NCI-H774 (cell line): ENCODE data around the gene ABTB2.

ENCODE experiments used
- DNase-seq: peaks from one replicate; lab custom pipeline; 2025; lab: John Stamatoyannopoulos, UW

The ABTB2 gene

DNA sequence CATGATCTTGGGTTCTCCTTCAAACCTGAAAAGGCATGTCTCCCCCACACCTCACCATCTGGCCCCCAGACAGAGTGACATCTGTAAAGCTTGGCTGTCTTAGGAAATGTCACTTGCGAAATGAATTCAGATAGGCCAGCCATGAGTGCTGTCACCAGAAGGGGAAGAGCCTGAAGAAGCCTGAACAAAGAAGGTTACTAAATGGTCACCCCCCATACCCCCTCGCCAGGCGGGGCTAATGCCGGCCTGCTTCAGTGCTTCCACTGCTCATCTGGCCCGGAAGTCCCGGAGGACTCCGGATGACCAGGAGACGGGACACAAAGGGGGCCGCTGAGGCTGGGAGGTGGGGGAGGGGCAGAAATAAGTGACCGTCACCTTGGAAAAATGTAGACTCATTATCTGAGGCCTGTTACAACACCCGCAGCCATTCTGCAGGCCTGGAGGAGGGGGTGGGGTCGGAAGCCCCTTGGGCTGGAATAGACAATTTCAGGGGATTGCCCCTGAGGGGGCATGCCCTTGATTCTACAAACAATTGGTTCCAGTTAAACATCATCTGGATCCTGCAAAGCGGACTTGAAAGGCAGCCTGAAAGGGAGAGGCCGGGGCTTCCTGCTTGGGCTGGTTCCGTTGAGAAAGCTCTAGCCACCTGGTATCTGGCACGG is 209.2 kb downstream of the ABTB2 start:
- DNase-seq: no peak

DNA sequence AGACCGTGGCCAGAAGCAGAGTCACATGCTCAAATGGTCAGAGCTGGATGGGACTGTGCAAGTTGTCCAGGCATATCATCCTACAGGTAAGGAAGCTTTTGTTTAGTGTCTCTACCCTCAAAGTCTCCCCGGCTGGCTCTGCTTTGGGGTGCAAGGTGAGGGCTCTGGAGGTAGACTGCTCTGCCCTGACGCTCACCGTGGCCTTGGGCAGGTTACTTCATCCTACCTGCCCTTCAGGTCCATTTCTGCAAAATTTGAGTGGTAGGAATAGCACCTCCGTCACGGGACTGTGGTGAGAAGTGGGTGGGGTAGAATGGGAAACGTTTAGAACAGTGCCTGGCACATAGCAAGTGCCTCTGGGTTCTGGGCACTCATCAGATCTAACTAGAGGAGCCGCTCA is 210.2 kb downstream of the ABTB2 start:
- DNase-seq: no peak

DNA sequence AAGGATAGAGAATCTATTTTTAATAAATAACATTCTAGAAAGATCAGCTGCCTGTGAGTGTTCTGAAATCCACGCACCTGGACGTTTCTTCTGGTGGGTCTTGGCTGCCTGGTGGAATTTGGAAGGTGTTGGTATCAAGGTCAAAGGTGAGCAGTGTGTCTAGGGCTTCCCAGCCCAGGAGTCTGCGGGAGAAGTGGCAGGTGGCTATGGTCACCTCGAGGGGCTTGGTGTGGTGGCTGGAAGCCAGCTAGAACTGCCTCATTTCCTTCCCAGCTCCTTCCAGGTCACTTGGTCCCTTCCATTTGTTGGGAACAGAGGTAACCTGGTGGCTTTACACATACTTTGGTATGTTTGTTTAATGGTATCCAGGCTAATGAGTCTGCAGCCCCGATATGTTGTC is 210.9 kb downstream of the ABTB2 start:
- DNase-seq: no peak

DNA sequence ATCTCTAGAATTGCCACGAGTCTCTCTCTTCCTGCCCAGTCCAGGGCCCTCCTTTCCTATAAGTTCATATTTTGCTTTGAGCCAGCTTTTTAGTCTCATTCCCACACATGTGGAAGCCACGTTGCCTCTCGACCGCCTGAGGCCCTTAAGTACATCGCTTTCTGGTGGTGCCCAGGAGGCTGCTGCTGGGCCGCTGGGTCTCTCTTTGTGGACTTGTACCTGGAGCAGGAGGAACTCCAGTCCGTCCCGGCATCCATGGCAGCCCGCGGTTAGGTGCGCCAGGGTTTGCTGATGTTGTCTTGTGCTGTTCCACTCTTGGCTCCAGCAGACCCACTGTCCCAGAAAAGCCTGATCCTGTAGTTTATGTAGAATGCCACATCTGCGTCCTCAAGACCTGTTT is 211.4 kb downstream of the ABTB2 start:
- DNase-seq: no peak

DNA sequence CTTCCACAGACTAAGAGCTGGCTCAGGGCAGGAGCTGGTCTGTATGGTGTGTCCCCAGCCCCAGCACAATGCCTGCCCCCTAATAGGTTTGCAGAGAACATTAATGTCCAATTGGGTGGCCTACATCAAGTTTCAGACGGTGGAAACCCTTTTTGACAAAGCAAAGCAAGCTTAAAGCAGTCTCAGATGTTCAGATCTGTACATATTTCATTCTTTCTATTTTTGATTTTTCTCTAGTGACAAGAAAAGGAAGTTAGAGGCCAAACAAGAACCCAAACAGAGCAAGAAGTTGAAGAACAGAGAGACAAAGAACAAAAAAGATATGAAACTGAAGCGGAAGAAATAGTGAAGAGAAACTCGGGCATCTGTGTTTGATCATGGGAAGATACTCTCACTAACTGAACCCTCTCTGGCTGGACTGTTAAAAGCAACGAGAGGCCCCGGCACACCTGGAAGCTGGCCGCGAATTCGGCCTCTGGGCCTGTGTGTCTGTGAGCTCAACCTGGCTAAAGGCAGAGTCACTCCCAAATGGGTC is 211.9 kb downstream of the ABTB2 start:
- no peak for DNase-seq

DNA sequence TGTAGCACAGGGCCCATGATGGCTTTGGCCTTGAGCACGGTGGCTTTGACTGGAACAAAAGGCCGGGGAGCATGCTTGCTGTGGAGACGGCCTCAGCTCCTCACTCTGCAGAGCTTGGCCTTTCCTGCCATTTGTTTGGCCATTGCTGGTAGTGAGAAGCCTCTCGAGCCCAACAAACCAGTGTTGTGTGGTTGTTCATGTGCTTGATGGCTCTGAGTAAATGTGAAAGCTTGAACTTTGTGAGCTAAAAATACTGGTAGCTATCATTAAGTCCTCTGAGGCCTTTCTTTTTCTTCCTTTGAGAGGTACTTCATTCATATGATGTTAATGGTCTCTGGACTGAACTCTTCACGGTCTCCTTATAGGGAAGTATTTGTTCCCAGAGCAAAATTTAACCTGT is 212.7 kb downstream of the ABTB2 start:
- no peak for DNase-seq

DNA sequence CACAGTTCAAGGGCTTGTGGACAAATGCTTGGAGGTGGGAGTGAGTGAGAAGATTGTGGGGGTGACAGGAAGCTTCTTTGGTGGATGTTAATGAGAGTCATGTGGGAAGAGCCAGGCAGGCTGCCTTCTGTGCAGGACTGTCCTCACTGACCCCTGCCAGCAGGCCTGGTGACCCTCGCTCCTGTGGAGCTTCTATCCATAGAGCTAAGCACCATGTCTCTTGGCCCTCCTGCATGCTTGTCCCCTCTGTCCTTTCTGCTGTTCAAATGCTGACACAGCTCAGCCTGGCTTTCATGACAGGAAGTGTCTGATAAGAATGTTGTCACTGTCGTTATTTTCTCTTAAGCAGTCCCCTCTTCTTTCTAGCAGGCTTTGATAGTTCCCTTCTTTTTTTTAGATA is 214.8 kb downstream of the ABTB2 start:
- DNase-seq: no peak

DNA sequence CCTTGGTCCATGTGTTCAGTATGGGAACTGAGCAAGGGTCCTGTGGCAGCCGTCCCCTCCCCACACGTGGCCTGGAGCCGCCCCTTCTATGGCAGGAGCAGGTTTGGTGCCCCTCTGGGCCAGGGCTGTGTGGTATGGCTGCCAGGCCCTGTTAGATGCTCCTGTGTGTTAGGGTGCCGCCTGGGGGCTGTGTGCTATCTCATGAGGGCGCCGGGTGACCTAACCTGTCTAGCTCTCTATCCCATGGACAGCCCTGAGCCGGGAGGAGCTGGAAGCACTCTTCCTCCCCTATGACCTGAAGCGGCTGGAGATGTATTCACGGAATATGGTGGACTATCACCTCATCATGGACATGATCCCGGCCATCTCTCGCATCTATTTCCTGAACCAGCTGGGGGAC is 217.7 kb downstream of the ABTB2 start:
- DNase-seq: no peak

DNA sequence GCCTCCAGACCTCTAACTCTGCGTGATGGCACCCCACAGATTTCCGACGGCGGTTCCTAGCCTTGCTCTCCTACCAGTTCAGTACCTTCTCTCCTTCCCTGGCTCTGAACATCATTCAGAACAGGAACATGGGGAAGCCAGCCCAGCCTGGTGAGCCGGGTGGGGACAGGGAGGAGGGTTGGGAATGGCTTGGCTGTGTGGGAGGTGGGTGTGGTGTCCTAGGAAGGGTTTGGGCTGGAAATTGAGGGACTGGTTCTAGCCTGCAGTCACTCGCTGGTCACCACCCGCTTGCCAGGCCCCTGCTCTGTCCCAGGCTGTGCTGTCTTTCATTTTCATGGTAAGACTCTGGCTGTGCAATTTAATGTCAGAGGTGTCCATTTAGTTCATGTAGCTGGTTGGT is 218.5 kb downstream of the ABTB2 start:
- DNase-seq: no peak

DNA sequence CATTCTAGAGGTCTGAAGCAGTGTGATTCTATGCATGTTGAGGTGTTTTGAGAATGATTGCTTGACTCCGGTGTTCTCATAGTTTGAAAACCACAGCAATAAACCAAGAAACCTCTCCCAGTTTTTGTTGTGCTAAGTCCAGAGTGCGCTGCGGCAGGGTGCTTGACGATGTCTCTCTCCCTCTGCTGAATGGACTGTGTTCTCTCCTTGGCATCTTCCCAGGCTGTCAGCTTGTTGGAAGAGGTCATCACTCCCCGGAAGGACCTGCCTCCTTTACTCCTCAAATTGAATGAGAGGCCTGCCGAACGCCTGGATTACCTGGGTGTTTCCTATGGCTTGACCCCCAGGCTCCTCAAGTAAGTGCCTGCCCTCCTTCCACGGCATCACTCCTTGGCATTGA is 221.4 kb downstream of the ABTB2 start:
- DNase-seq: no peak

DNA sequence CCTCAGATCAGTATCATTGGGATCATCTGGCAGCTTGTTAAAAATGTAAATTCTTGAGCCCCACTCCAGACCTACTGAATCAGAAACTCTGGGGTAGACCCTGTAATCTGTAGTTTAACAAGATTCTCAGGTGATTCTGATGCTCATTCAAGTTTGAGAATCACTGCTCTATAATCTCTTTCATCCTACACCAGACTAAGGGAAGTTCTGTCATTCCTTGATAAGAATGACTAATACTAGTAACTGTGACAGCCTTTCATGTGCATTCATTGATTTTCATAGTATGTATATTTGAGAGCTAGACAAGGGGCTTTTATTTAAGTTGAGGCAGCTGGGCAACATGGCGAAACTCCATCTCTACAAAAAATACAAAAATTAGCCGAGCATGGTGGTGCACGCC is 222.4 kb downstream of the ABTB2 start:
- no peak for DNase-seq

DNA sequence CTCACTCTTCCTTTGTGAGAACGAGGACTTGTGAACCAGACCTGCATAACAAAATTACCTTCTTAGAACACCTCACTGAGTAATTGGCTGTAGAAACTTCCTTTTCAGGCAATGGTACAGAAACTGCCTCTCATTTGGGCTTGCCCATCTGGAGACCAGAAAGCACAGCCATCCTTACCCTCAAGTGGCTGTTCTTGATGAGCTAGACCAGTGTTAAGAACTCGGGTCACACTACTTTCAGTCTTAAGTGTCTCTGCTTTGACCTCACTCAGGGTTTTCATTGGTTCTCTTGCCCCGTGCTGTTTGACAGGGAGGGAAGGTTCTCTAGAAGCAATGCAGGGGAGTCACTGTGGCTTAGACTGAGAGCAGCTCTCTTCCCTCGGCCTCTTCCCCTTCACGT is 223.0 kb downstream of the ABTB2 start:
- no peak for DNase-seq

DNA sequence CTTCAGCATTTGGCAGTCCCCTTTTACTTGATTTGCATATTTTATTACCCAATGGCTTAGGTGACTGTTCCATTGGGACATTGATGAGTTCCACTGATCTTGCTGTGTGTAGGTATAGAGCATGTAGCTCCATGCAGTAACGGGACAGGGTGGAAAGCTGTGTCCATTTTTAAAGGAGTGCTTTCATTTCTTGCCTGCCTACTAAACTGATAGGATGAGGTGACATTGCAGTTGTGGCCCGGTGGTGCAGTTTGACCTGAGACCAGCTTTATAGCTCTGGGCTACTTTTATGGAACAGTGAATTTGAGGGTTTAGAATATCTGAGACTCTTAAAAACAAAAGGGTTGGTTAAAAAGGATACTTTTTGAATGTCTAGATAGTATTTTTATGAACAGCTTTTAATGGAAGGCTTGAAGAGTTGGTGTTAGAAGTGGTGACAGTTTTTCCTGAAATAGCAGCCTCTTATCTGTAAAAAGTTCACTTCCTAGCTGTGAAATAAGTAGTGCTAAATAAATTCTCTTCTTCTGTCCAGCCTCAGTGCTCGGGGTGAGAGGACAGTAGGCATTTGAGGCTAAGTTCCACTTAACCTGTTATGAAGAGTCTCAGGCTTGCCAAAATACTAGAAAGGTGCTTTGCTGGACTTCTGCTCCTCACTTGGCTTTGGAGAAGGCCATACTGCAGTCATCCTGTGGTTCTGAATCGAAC is 225.4 kb downstream of the ABTB2 start:
- DNase-seq: no peak

DNA sequence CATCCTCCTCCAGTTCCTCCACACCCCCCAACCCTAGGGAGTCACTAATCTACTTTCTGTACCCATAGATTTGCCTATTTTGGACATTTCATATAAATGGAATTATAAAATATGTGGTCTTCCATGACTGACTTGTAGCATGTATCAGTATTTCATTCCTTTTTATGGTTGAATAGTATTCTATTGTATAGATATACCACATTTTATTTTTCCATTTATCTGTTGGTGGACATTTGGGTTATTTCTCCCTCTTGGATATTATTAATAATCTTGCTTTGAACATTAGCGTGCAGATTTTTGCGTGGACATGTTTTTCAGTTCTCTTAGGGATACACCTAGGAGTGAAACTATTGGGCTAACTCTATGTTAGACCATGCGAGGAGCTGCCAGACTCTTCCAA is 229.0 kb downstream of the ABTB2 start:
- no peak for DNase-seq

DNA sequence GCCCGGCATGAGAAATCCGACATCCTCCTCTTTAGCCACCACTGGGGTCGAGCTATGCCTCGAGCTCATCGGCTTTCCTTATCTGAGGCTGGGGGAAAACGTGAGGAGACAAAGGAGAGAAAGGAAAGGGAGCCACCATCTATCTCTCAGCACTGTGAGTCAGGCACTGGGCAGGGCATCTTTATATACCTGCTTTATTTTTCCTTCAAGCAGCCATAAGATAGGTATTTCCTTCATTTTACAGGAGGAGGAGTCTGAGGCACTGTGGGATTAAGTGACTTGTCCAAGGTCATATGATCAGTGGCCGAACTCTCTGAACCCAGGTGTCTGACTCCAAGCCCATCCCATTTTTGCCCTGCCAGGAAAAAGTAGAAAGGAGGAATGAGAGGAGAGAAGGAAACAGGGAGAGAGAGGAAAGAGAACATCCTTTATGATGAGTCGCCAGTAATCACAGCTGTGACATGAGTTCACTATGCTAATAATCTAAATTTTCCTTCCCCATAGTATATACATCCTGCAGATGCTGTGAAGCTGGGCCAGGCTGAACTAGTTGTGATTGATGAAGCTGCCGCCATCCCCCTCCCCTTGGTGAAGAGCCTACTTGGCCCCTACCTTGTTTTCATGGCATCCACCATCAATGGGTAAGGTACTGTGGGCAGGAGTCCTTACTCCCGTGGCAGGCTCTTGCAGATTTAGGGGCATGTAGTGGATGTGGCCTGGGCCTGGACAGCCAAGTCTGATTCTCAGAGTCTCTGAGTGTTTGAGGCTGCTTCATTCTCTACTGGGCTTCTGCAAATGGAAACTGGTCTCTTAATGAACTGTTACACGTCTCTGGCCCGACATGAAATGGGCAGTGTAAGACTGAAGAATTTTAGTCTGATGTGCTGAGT is 230.6 kb downstream of the ABTB2 start:
- no peak for DNase-seq

DNA sequence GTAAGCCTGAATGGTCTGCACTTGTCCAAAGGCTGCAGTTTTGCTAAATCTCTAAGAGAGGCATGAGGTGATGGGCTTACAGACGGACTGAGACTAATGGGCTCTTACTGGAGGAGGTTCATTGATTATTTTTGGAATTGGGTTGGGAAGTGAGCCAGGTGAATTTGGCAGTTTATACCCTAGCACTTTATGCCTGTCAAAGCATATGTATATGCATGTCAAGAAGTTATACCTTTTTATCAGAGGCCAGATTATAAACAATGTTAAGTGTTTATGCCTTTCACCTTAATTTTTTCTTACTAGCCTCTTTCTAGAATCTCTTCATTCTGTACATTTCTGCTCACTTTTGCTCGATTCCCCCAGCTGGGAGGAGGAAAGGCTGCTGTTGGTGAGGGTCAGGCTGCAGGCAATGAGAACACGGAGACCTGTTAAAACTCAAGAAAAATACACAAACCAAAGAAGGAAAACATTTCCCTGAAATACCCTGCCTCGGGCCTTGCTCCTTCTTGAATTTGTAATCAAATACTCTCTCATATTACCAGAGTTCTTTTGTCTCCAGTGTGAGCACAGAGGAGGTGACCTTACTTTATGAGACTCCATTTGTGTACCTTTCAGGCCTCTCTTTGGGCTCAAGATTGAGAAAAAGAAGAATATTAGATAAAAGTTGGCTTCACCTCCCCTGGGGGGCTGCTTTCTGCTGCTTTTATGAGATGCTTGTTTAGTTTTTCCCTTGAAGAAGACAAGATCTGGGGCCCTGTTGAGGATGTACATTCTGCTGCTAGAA is 232.7 kb downstream of the ABTB2 start:
- no peak for DNase-seq

DNA sequence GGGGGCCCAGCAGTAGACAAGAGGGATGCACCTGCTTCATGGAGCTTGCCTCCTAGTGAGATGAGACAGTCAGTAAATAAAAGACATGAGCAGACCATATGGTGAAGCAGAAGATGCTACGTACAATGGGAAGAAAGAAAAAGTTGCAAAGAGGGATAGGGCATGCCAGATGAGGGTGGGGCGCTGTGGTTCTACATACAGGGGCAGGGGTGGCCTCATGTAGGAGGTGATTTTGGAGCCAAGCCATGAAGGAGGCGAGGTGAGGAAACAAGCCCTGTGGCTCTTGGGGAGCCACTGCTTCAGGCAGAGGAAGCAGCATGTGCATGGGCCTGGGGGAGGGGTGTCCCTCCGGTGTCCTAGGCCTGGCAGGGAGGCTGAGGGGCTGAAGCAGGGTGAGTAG is 237.2 kb downstream of the ABTB2 start:
- no peak for DNase-seq

DNA sequence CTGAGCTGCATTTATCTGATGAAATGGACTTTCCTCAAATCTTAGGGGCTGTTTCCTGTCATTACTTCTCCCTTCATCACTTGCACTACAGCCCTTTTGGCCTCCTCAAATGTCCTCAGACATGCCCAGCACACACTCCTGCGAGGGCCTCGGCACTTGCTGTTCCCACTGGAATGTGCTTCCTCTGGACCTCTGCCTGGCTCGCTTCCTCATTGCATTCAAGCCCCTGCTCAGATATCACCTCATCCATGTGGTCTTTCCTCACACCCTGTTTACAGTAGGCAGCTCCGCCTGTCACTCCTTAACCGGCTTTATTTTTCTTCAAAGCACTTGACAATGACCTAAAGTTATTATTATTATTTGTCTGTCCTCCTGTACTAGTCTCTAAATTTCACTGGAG is 243.3 kb downstream of the ABTB2 start:
- no peak for DNase-seq

DNA sequence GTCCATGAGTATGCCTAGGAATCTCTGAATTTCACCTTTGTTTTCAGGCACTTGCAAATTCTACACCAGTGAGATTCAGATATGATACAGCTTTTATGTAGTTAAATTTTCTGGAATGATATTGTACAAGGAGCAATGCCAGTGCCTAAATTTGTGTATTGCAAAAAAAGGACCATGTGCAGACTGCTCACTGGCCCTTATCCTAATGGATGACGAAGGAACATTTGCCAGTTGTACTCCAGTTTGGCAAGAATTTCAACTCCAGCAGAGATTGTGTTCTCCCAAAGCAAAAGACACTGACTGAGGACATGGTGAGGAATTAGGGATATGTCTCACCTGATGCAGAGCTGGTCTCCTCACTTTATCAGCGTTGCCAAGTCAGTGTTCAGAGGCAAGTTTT is 243.8 kb downstream of the ABTB2 start:
- no peak for DNase-seq

DNA sequence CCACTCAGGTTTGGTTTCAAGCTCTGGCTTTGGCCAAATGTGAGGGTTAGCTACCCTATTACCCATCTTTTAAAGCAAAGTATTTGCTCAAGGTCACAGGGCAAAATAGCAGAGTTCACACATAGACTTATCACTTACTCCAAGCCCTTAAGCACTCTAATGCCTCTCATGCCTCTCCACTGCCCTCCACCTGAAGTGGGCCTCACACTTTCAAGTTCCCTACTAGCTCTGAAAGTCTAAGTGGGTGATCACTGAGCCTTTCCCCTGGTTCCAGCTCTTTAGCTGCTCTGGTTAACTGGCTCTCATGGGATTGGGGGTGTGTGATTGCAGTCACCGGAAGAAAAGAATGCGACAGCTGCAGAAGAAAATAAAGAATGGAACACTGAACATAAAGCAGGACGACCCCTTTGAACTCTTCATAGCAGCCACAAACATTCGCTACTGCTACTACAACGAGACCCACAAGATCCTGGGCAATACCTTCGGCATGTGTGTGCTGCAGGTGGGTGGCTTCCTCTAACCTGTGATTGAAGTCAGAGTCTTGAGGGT is 246.0 kb downstream of the ABTB2 start:
- no peak for DNase-seq

DNA sequence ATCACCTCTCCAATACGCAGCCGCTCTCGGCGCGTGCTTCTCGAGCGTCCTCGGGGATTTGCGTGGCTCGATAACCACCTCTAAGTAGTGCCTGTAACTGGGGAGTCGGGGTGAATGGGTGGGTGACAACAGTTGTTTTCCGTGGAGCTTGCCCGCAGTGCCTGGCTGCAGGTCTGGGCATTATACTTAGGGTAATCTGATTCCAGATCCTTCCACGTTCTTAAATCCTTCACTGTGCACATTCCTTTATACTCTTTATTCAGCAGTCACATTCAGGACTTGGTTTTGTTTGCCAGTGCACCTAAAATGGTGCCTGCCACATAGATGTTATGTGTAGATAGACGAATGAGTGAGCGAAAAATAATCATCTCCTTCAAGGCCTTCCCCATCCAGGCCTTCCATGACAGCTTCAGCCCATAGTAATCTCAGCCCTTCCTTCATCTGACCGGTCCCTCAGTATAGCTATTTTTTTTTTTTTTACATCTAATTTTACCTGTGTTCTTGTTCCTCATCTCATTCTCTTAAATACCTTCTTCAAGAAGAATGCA is 251.8 kb downstream of the ABTB2 start:
- no peak for DNase-seq
